Measurements from ENCODE around the gene TNIP3. TPM values are rescaled to one million over a fixed set of nuclear protein-coding genes. Genes with fewer than 3 reads are reported as not detected.

Gene TNIP3
- total and polyA plus RNA-seq, 9 of the 15 experiments (the other 6 are each of a cell fraction or from before 2014, with no cell fraction given), result 0.14 TPM; not detected in 8

DNA sequence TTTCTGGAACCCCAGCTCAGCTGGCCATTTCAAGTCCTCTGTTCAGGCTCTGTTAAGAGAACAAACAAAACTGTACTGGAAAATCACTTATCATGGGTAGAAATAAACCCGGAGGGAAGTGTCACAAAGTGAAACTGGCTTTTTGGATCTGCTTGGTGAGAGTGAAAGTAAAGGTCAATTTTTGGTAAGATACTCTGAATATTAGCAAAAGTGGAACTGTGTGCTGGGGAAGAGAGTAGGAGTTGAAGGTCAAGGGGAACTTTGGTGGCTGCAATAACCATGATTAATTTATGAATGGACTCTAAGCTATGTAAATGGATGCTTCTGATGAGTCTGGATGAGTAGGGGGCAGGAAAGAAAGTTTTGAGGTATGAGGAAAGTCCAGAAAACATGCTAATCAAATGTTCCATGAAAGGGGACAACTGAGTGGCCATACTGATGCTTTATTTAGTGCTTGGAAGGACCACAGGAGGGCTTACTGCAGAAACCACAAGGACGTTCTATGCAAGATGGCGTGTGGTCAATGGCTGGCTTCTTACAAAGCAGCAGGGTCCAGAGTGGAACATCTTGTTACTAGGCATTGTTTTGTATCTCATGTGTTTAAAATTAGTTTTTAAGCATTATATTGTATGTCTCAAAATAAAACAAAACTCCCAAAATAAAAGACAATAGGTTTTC lies 36.8 kb upstream of the TNIP3 start:
- no peak overlapping the region for H3K4me2 ChIP-seq (ENCODE audit: insufficient read depth, low read length)
- H4K20me1 ChIP-seq (replicated peaks; ENCODE audit: control insufficient read depth, insufficient read depth, low read length), result no peaks in the 10 kb centered on the region
- no peaks in the 10 kb centered on the region for H3K9me1 ChIP-seq (ENCODE audit: control insufficient read depth, insufficient read depth, low read length)
- no peaks in the 10 kb centered on the region for H3K36me3 ChIP-seq (ENCODE audit: control insufficient read depth, insufficient read depth, low read length)
- WGBS (ENCODE audit: insufficient coverage, low coverage, missing lambda C conversion rate), result 2% methylated on average over 3 of the region's 3 CpGs
- BruUV-seq (replicated peaks), result no TSS peak
- in situ Hi-C loops (cut with MboI) (no loop called here), intact Hi-C loops (cut with micrococcal nuclease) (no loop called here)
- no peaks in the 10 kb centered on the region for H3K4me1 ChIP-seq (replicated peaks in 1 of 2; ENCODE audit: control insufficient read depth in 2 of 2, insufficient read depth in 2 of 2, low read length in 2 of 2)
- no peak overlapping the region for H3K27ac ChIP-seq (ENCODE audit: extremely low read depth, low read depth, low read length)
- POLR2A ChIA-PET, result no interaction called here
- CTCF ChIA-PET (ENCODE audit: low intra/inter-chr PET ratio), result no interaction called here
- no peaks in the 10 kb centered on the region for H3K27me3 ChIP-seq (ENCODE audit: control insufficient read depth in 2 of 2, insufficient read depth in 2 of 2, low read length in 2 of 2)
- no peak overlapping the region for H3K9ac ChIP-seq (ENCODE audit: insufficient read depth in 1 of 2, low read depth in 2 of 2, low read length in 2 of 2)
- H3K79me2 ChIP-seq (ENCODE audit: control insufficient read depth, insufficient read depth, low read length), result no peaks in the 10 kb centered on the region
- DNase-seq (ENCODE audit: extremely low read depth in 1 of 4, low spot score in 3 of 4) (no peak), ATAC-seq (no peak), FAIRE-seq (no peak)
- no peaks in the 10 kb centered on the region for H3K9me3 ChIP-seq (replicated peaks; ENCODE audit: control insufficient read depth, insufficient read depth, low read depth, low read length)
- no peak overlapping the region for H3K4me3 ChIP-seq
- TF ChIP-seq HOXB6 (CRISPR knock-in tag; IDR thresholded peaks at IDR 0.05; ENCODE audit: borderline replicate concordance) (no peak), HLTF (IDR thresholded peaks at IDR 0.05) (no peak), PML (IDR thresholded peaks at IDR 0.05; ENCODE audit: low read length) (no peak), ASH1L (IDR thresholded peaks at IDR 0.05; ENCODE audit: borderline replicate concordance, low read depth, partially characterized antibody) (no peak), CBX3 (IDR thresholded peaks at IDR 0.05; ENCODE audit: borderline replicate concordance in 1 of 2, low read length in 2 of 2) (no peak), ELF2 (CRISPR knock-in tag; IDR thresholded peaks at IDR 0.05) (no peak), ZKSCAN1 (IDR thresholded peaks at IDR 0.05; ENCODE audit: low read depth, low read length) (no peak), FIP1L1 (IDR thresholded peaks at IDR 0.05; ENCODE audit: low read depth, low read length, poor library complexity, severe bottlenecking) (no peak), KLF13 (tag; IDR thresholded peaks at IDR 0.05; ENCODE audit: borderline replicate concordance, low read depth) (no peak)
- no peak overlapping the region for H2AFZ ChIP-seq (ENCODE audit: low read depth, low read length)

Measured in K562 (cell line).